ENCODE data around the gene PARP3. TPM values are rescaled to one million over a fixed set of nuclear protein-coding genes. Genes with fewer than 3 reads are reported as not detected.

PARP3 gene
- total and polyA plus RNA-seq, 2 of the 8 experiments (the other 6 are each of a cell fraction or from before 2014, with no cell fraction given): 1.3 to 1.6 TPM

DNA sequence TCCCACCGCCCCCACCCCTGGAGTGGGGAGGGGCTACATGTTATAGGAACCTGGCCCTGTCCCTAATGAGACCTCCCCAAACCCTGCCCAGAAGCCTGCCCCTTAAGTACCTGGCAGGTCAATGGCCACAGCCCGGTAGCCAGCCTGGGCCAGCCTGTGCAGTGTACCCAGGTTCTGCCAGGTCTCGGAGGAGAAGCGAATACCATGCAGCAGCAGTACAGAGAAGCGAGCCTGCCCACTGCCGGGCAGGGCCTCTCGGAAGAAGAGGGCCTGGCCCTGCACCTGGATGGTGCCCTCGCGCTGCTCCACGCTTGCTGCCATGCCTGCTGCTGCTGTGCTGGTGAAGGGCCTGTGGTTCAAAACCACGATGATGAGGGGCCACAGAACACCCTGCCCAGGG, 29.2 kb downstream of the PARP3 start (continued):
- no peak for TF ChIP-seq CBX8 (IDR thresholded peaks at IDR 0.05; ENCODE audit: borderline replicate concordance, low read depth, low read length)
- TF ChIP-seq SP4 (IDR thresholded peaks at IDR 0.05; ENCODE audit: low read length): no peak
